ENCODE data around the gene RNU1-3.
"Not testable (repeated sequence)": the region's sequence is repeated elsewhere in the genome, so short reads cannot be mapped to it uniquely, and the experiment has no call there.

Gene RNU1-3

DNA sequence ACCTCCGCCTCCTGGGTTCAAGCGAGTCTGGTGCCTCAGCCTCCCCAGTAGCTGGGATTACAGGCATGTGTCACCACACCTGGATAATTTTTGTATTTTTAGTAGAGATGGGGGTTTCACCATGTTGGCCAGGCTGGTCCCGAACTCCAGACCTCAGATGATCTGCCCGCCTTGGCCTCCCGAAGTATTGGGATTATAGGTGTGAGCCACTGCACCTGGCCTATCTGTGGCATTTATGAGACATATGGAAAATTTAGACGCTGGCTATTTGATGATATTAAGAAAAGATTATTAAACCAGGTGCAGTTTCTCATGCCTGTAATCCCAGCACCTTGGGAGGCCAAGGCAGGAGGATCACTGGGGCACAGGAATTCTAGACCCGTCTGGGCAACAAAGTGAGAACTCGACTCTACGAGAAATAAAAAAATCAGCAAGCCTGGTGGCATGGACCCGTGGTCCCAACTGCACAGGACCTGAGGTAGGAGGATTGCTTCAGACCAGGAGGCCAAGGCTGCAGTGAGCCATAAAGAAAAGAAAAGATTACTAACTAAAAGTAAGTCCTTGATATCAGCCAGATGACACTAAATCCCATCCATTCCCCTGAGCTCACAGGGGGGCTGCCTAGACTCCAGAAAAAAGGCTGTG lies 30.1 kb downstream of the RNU1-3 start:
- not testable (repeated sequence) for DNase-seq

- not testable (repeated sequence) for DNase-seq
These were observed 30.8 kb downstream of the RNU1-3 start for GRCh38 chr1:16635959-16636358.

- DNase-seq: not testable (repeated sequence)
These were observed 33.0 kb downstream of the RNU1-3 start for GRCh38 chr1:16633540-16634282.

DNA sequence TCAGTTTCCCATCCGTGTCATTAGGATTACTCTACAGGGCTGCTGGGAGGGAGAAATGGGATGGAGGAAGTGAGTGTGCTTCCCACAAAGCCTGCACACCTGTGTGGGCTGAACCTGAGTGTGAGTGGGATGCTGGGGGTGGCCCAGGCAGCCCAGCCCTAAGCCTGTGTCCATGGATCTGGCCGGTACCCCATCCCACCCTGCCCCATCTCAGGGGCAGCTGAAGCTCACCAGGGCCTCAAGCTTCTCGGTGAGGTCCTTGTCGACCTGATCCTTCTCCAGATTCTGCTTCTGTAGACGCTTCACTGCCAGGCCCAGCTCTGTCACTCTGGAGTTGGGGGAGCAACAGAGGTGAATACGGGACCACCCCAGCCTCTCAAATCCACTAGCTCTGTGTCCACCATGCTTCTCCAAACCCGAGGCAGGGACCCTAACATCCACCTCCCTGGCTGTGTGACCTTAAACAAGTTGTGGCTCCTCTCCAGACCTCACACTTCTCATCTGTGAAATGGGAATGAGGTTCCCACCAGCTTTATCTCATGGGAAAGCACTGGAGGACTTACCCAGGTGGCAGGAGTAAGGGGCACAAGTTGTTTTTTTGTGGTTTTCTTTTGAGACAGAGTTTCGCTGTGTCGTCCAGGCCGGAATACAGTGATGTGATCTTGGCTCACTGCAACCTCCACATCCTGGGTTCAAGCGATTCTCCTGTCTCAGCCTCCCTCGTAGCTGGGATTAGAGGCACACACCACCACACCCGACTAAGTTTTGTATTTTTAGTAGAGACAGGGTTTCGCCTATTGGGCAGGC lies 34.5 kb downstream of the RNU1-3 start:
- DNase-seq: not testable (repeated sequence)

DNA sequence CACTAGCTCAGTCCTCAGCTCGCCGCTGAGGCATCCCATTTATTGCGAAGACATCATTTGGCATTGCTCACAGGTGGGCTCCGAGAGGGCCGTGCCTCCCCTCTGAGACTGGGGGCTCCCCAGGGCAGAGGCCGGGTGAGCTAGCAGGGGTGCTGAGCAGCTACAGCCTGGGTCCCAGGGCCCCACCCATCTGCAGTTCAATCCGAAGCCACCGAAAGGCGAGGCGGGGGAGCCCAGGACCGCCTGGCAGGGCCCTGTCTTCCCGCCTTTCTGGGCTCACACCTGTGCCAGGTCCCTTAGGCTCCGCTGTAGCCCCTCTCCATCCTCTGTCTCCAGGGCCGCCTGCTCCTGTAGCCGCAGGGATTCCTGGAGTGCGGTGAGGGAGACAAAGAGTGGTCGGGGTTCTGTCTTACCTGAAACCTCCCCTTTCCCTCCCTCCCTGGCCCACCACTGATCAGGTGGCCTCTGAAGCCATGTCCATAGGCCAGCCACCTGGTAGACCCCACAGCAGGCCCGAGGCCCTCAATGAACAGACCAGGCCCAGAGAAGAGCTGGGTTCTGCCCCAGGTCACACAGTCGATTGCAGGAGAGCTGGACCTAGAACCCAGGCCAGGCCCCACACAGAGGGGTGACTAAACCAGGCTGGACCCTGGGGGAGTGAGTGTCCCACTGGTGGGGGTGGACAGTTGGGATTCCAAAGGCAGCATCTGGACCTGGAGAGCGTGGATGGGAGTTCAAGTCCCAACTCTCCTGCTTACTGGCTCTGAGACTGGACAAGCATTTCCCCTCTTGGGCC lies 35.3 kb downstream of the RNU1-3 start:
- no peak for DNase-seq

GRCh38 chr1:16630661-16631247 lies 36.0 kb downstream of the RNU1-3 start:
- no peak for DNase-seq

GRCh38 chr1:16629916-16630530 lies 36.7 kb downstream of the RNU1-3 start:
- DNase-seq: not testable (repeated sequence)

- DNase-seq: no peak
These were observed 38.2 kb downstream of the RNU1-3 start for GRCh38 chr1:16628361-16629111.

GRCh38 chr1:16626409-16626983 lies 40.3 kb downstream of the RNU1-3 start:
- not testable (repeated sequence) for DNase-seq

DNA sequence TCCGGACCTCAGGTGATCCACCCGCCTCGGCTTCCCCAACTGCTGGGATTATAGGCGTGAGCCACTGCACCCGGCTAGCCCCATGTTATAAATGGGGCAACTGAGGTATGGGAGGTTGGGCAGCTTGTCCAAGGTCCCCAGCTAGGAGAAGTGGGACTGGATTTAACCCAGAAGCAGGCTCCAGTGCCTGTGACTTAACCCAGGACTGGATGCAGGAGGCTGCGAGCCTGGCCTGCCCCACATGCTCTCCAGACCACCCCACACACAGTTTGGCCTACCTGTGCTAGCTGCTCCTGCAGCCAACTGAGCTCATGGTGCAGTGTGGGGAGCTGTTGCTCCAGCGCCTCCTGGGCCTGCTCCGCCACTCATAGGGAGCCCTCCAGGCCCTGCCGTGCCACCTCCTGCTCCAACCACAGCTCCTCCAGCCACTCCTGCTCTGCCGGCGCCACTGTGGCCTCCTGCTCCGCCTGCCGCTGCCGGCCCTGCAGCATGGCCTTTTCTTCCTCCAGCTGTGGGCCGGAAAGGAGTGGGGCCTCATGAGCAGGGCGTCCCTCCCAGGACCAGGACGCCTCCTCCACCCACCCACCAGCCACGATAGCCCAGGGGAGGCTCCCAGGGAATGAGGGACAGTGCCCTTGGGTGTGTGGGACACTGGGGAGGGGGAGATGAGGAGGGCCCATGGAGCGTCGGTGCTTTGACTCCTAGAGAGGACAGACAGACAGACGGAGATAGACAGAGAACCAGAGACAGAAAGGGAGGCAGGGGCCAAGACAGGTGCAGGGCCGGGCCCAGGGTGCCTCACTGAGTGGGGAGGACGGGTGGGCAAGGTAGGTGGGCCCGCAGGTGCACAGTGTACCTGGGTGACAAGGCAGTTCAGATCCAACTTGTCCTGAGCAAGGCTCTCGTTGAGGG lies 41.0 kb downstream of the RNU1-3 start:
- DNase-seq: no peak

DNA sequence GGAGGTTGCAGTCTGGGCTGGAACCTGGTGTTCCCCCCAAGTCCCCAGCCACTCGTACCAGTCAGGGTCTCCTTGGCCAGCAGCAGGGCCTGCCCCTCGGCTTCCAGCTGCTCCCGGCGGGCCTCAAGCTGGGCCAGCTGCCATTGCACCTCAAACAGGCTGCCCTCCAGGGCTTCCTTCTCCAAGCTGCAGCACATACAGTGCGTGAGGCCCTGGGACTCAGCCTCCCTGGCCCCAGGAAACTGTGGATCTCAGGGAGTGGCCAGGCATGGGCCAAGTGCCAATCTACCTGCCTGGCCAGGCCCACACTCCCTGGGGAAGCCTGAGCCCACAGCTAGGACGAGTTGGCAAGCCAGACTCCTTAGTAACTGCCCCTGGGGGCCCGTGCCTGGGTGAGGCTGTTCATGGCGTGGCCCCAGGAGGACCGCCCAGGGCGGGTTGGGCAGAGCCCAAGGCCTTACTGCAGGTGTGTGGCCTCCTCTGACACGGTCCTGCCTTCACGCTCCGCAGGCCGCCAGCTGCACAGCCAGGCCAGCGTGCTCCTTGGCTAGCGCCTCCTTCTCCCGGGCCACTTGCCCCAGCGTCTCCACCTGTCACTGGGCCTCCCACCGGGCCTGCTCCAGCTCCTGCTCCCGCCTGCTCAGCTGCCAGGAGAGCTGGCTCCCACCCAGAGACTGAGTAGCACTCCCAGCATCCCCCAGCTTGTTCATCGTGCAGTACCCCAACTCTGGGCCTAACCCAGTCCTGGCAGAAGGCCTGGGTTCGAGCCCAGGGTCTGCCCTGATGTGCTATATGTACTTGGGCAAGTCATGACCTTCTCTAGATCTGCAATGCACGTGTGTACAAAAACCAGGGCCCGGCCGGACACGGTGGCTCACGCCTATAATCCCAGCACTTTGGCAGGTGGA lies 42.7 kb downstream of the RNU1-3 start:
- DNase-seq: not testable (repeated sequence)

DNA sequence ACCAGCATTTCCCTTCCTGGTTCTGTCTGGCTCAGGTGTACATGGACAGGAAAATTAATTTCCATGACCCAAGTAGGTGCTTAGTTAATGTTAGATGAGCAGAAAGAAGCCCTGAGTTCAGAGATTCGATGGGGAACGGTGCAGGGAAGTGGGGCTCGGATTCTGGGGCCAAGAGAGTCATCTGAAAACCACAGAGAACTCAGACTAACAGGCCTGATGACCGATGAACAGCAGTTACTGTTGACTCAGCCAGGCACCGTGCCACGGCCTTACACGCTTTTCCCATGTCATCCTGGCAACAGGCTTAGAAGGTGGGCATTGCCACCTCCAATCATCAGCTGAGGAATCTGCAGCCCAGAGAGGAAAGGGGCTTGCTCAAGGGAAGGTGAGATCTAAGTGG lies 43.4 kb downstream of the RNU1-3 start:
- DNase-seq: not testable (repeated sequence)

GRCh38 chr1:16621681-16622315 lies 45.0 kb downstream of the RNU1-3 start:
- DNase-seq: not testable (repeated sequence)

- DNase-seq: no peak
These were observed 45.5 kb downstream of the RNU1-3 start for GRCh38 chr1:16621300-16621658.

- not testable (repeated sequence) for DNase-seq
These were observed 46.8 kb downstream of the RNU1-3 start for GRCh38 chr1:16619803-16620501.

DNA sequence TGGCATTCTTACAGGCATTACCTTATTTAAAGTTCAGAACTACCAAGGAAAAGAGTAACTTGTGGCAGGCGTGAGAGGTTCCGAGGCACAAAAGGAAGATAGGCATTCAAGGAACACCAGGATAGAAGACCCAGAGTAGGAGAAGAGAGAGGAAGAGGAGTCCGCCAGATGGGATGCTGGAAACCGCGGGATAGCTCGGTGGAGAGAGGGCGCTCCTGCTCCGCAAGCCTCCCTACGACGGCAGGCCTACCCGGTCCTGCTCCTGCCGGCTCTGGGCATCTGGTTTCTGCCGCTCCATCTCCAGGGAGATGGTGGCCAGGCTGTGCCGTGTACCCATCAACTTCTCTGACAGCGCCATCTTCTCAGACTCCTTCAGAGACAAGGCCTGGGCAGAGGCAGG lies 48.0 kb downstream of the RNU1-3 start:
- no peak for DNase-seq

Data from 8988T (cell line).